ENCODE results near the gene MAML2.

DNA sequence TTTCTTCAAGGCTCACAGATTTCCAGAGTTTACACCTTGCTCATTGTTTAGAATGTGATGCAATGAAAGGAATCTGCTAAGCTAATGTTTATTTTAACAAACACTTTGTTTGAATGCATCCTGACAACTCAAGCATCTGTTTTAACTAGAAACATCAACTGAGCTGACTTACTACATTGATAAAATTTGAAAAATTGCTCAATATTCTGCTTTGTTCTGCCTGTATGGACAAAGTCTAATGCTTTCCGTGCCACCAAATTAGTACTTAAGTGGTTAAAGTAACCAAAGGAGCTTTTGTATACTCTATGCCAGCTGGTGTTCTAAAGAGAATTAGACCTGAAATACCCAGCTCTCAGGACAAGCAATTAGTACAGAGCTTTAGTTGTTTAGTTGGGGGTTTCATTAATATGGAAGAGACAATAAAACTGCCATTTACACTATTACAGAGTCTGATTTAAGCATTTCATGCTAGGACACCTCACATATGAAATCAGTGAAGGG, 105.2 kb downstream of the MAML2 start:
- TF ChIP-seq, protein P1, sequence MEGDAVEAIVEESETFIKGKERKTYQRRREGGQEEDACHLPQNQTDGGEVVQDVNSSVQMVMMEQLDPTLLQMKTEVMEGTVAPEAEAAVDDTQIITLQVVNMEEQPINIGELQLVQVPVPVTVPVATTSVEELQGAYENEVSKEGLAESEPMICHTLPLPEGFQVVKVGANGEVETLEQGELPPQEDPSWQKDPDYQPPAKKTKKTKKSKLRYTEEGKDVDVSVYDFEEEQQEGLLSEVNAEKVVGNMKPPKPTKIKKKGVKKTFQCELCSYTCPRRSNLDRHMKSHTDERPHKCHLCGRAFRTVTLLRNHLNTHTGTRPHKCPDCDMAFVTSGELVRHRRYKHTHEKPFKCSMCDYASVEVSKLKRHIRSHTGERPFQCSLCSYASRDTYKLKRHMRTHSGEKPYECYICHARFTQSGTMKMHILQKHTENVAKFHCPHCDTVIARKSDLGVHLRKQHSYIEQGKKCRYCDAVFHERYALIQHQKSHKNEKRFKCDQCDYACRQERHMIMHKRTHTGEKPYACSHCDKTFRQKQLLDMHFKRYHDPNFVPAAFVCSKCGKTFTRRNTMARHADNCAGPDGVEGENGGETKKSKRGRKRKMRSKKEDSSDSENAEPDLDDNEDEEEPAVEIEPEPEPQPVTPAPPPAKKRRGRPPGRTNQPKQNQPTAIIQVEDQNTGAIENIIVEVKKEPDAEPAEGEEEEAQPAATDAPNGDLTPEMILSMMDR (IDR thresholded peaks at IDR 0.05): no peak
- no peak for TF ChIP-seq POLR2AphosphoS5 (IDR thresholded peaks at IDR 0.05)

Measured in stomach (tissue), 4 donors.